Measurements from ENCODE around the gene ALPG.

GRCh38 chr2:232438091-232438490 lies 31.4 kb downstream of the ALPG start:
- TF ChIP-seq, protein P1, sequence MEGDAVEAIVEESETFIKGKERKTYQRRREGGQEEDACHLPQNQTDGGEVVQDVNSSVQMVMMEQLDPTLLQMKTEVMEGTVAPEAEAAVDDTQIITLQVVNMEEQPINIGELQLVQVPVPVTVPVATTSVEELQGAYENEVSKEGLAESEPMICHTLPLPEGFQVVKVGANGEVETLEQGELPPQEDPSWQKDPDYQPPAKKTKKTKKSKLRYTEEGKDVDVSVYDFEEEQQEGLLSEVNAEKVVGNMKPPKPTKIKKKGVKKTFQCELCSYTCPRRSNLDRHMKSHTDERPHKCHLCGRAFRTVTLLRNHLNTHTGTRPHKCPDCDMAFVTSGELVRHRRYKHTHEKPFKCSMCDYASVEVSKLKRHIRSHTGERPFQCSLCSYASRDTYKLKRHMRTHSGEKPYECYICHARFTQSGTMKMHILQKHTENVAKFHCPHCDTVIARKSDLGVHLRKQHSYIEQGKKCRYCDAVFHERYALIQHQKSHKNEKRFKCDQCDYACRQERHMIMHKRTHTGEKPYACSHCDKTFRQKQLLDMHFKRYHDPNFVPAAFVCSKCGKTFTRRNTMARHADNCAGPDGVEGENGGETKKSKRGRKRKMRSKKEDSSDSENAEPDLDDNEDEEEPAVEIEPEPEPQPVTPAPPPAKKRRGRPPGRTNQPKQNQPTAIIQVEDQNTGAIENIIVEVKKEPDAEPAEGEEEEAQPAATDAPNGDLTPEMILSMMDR (IDR thresholded peaks at IDR 0.05): no peak
- TF ChIP-seq POLR2A (IDR thresholded peaks at IDR 0.05): no peak
